Esophagus muscularis mucosa (tissue), 3 donors: ENCODE results near the gene SLC15A1.
"Not testable (repeated sequence)": the region's sequence is repeated elsewhere in the genome, so short reads cannot be mapped to it uniquely, and the experiment has no call there.

Experiments
- CTCF ChIP-seq, 3 experiments: fragments of 200-600 bp in 2 of 3; fragments of 450-650 bp in 1 of 3; sonication (generic) in 2 of 3; IDR thresholded peaks; one replicate each; pipeline ENCODE4 v1.5.1; 2017 to 2019; ENCODE audit warnings: antibody characterized with exemption in 3 of 3, mild to moderate bottlenecking in 2 of 3, moderate library complexity in 1 of 3
- EP300 ChIP-seq: sonication (generic); formaldehyde crosslinking; IDR thresholded peaks from one replicate; pipeline ENCODE4 v1.6.1; 2017; ENCODE audit warnings: antibody characterized with exemption

DNA sequence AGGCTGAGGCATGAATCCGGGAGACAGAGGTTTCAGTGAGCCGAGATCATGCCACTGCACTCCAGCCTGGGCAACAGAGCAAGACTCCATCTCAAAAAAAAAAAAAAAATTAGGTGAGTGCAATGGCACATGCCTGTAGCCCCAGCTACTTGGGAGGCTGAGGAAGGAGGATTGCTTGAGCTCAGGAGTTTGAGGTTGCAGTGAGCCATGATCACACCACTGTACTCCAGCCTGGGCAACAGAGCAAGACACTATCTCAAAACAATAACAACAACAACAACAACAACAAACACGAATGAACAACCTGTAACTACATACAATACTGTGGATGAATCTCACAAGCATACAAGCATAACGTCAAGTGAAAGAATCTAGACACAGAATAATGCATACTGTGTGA lies 112.7 kb downstream of the SLC15A1 start:
- not testable (repeated sequence) for TF ChIP-seq CTCF (IDR thresholded peaks at IDR 0.05); EP300
